GM08714 (cell line): Measurements from ENCODE around the gene PPP2R3B.

Experiments
- H3K4me3 ChIP-seq: fragments of 200-500 bp; sonication (Bioruptor generic); 2 replicates; pipeline ENCODE4 v1.5.1; 2014; ENCODE audit warnings: mild to moderate bottlenecking, low read length, inconsistent platforms
- ZNF274 ChIP-seq: IDR thresholded peaks from 2 replicates; pipeline ENCODE4 v1.6.1; 2012; ENCODE audit warnings: mild to moderate bottlenecking, low read depth, low read length

Gene PPP2R3B

DNA sequence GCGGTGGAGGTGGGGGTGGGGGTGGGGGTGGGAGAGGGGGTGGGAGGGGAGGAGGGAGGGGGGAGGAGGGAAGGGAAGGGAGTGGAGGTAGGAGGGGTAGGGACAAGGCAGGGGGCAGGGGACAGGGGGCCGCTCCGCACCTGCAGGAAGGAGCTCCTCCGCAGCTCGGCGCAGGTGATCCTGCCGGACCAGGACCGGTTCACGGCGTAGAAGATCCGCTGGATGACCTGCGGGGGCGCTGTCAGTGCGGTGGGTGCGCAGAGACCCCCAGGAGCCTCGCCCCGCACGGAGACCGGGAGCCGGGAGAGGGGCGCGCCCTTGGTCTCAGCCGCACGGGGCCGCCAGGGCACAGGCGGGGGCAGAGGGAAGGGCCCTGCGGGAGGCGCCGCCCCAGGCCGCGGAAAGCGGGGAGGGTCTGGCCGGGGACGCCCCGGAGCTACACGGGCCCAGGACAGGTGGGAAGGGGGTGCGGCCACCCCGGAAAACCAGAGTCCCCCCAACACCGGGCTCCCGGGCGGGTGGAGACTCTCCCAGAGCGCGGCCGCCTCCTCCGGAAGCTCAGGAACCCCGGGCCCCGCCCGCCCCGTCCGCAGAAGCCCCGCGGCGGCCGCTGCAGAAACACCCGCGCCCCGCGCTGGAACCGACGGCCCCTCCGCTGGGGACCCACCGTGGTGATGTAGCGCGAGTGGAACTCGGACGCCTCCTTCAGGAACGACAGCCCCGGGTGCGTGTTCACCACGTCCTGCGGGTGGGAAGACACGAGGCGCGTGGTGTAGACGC lies 40.5 kb downstream of the PPP2R3B start:
- no peak for TF ChIP-seq ZNF274
- no peak overlapping the region for H3K4me3 ChIP-seq

GRCh38 chrX:345020-345925 lies 41.4 kb downstream of the PPP2R3B start:
- TF ChIP-seq ZNF274, result no peak
- H3K4me3 ChIP-seq, result no peak overlapping the region

DNA sequence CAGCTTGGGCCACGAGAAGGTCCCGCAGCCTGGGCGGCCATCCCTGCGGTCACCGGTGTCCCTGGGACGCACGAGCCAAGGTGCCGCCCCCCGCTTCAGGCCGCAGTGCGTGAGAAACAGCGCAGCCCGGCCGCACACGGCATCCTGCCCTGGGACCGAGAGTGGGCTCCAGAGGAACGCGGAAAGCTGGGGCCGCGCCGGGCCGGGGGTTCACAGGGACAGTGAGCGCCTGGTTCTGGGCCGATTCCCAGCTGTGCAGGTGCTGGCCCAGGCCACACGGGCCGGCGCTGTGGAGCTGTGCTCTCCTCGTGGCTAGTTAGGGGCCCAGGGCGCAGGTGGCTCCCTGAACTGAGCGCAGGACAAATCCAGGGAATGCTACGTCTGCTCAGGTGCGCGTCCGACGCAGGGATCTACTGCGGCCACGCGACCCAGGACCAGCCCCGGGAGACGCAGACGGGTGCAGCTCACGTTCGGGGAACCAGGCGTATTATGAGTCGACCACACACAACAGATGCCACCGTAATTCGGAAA lies 42.3 kb downstream of the PPP2R3B start:
- H3K4me3 ChIP-seq, result no peak overlapping the region
- no peak for TF ChIP-seq ZNF274

- no peak overlapping the region for H3K4me3 ChIP-seq
- TF ChIP-seq ZNF274, result no peak
Measured at GRCh38 chrX:341541-342101, 45.1 kb downstream of the PPP2R3B start.

DNA sequence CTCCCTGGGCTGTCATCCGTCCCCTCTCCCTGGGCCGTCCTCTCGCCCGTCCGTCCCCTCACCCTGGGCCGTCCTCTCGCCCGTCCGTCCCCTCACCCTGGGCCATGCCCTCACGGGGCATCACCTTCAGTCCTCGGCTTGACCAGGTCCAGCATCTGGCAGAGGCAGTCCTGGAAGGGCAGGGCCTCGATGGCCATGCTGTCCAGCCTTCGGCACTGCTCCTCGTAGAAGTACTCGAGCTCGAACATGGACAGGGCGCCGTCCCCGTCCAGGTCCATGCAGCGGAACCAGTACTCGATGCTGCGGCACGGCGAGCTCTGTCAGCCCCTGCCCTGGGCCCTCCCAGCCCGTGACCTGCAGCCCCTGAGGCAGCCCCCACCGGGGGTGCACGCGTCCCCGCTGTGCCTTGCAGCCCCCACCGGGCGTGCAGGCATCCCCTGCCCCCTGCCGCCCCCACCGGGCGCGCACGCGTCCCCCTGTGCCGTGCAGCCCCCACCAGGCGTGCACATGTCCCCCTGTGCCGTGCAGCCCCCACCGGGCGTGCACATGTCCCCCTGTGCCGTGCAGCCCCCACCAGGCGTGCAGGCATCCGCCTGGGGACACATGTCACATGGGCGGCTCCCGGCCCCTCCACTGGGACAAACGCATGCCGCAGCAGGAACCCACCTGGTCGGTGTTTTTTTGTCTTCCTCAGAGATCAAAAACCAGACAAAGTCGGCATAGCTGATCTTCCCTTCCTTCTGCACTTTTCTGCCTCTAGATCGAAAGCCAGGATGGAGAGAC lies 45.9 kb downstream of the PPP2R3B start:
- no peak for TF ChIP-seq ZNF274

DNA sequence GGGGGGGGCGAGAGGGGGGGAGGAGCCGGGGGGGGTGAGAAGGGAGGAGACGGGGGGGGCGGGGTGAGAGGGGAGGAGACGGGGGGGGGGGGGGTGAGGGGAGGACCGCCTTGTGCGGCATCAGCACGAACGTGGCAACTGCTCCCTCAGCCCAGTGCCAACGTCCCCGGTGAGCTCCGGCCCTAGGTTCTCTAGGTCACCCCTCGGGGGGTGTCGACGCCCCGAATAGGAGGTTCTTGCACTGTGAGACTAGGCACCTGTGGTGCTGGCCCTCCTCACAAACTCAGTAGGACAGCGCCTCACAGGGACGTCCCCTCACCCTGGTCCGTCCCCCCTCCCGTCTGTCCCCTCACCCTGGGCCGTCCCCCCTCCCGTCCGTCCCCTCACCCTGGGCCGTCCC lies 46.6 kb downstream of the PPP2R3B start:
- no peak for TF ChIP-seq ZNF274
- H3K4me3 ChIP-seq, result no peak overlapping the region

More for the DNA sequence above, 45.9 kb downstream of the PPP2R3B start:
- H3K4me3 ChIP-seq, result no peak overlapping the region

DNA sequence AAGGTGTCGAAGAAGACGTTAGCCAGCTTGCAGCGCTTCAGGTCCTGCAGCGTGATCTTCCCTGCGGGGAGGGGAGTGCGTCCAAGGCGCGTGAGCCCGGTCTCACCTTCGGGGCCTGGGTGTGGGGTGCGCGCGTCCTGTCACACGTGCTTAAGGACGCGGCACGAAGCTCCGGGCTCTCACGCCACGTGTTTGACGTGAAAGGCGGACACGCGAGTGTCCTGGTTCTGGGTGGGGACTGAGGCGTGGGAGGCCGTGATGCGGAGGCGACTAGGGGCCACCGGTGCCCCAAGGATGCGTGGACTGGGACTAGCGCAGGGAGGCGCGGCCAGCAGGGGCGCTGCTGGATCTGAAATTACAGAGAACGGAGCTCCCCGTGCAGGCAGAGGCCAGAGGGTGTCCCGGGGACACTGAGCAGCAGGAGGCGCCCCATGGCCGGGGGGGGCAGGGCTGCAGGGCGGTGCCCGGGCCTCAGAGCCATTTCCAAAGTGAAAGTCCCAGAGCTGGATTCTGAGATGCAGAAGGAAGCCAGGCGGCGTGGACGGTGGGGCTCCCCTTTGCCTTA lies 47.8 kb downstream of the PPP2R3B start:
- H3K4me3 ChIP-seq, result no peak overlapping the region
- TF ChIP-seq ZNF274, result no peak

- no peak overlapping the region for H3K4me3 ChIP-seq
- TF ChIP-seq ZNF274, result no peak
Measured at GRCh38 chrX:338281-338835, 48.3 kb downstream of the PPP2R3B start.

- TF ChIP-seq ZNF274, result no peak
- H3K4me3 ChIP-seq, result no peak overlapping the region
Measured at GRCh38 chrX:337331-337831, 49.3 kb downstream of the PPP2R3B start.

GRCh38 chrX:336227-336626 lies 50.5 kb downstream of the PPP2R3B start:
- no peak for TF ChIP-seq ZNF274
- no peak overlapping the region for H3K4me3 ChIP-seq

- H3K4me3 ChIP-seq, result no peak overlapping the region
- no peak for TF ChIP-seq ZNF274
Measured at GRCh38 chrX:335758-336155, 51.0 kb downstream of the PPP2R3B start.

DNA sequence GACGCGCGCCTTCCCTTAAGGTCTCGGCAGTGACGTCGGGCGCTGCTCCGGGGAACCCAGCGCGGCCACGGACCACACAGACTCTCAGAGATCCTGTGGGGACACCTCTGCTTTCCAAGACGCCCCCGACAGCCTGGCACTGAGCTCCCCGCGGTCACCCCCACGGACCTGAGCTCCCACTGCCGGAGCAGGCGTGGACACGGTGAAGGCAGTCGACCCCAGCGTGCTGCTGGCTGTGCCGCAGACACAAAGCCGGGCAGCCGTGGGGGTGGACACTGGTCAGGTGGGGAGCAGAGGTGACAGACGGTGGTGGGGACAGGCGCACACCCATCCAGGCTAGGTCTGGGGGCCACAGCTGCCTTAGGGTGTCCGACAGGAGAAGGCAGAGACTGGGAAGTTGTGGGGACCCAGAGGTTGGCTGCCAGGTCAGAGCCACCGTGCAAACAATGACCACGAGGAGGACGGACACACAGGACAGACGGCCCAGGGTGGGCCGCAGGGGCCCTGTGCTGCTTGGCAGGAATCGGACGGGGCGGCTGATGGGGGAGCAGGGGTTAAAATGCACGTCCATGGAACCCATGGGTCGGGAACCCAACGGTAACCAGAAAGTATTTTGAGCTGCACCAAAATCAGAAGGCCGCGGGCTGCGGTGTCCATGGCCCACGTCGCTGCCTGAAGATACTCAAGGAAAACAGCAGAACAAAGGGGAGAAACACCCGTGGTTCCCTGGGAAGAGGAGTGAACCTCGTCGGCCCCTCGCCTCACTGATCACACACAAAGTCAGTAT lies 51.5 kb downstream of the PPP2R3B start:
- no peak overlapping the region for H3K4me3 ChIP-seq
- no peak for TF ChIP-seq ZNF274
